Daoy (cell line): ENCODE data around the gene CSMD2. TPM values are rescaled to one million over a fixed set of nuclear protein-coding genes. Genes with fewer than 3 reads are reported as not detected.

Experiments
- DNase-seq: peaks from one replicate; pipeline ENCODE4 v3.0.0-alpha.2; 2015; ENCODE audit warnings: low read depth
- total RNA-seq: library from RNA; depleted of rRNA; stranded (reverse); fragments of >200 nt; shearing (Covaris generic); gene quantifications from 2 replicates; pipeline ENCODE4 v1.2.3, GENCODE V29; 2014

Gene CSMD2
- total RNA-seq, 1 experiment from 2014 or later = 5.0 TPM

DNA sequence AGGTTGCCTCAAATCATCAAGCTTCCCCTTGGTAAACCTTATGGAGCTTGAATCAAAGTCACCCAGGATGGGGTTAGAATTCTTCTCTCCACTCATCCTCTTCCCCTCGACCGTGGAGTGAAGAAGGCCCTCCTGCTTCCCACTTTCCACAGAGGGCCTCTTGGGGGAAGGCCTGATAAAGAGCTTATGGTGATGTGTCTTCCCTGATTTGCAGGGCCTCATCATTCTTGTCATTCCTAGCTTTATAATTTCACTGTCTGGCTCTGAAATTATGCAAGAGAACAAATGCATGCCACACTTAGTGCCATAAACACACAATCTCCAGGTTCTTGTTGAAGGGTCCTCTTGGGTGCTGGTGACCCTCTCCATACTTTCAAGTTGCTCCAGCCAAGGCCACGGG lies 199.9 kb downstream of the CSMD2 start:
- DNase-seq = no peak

DNA sequence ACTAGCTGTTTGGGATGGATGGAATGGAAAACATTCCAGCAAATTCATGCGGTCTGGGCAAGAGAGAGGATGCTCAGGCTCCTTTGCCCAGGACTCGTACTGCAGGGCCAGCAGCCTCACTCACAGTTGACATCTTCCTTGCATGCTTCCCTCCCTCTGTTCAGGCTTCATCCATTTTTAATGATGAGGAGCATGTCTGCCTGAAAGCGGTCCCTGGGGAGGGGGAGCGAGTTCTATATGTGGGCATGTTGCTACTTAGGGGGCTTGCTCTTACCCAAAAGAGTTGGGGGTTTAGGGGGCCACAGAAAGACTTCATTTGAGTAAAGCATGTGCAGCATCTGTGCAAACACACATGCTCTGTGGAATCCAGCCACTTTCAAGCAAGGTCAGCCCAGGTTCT lies 203.0 kb downstream of the CSMD2 start:
- no peak for DNase-seq

DNA sequence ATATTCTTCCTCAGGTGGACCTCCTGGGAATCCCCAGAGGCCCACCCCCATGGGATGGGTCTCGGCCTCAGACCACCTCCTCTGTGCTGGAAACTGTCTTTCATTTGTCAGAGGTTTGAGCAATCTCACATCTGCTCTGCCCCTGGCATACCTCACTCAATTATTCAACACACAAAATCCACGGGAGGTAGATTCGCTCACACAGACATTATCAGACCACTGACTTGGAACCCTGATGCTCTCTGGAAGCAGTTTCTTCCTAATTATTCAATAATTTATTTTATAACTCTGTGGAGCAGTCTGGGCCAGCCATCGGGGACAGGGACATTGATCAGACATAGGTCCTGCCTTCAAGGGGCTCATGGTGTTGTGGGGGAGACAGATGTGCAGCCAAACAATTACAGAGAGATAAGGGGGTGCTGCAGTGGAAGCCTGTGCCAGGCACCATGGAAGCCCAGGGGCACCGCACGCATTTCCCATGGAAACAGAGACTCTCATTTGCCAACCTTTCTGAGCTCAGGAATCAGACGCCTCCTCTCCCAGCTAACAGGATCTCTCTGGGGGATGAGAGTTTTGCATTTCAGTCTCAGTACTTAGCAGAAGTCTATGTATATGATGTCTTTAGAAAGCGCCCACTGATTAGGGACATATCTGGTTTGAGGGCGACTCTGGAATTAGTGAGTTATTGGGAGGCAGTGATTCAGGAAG lies 204.7 kb downstream of the CSMD2 start:
- DNase-seq = no peak

DNA sequence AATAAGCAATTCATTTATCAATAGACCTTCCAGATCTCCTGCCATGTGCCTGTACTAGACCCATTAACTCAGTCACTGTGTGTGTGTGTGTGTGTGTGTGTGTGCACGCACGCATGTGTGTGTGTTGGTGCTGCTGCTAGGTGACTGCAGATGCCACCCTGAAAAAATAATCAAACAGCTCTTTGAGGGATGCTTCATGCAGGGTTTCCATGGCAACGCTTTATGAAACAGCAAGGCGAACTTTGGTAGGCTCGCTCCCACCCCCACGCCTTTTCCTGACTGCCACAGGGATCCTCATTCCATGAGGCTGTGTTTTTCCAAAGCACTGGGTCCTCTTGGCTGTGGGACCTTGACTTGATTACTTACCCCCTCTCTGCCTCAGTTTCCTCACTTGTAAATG lies 207.2 kb downstream of the CSMD2 start:
- no peak for DNase-seq

DNA sequence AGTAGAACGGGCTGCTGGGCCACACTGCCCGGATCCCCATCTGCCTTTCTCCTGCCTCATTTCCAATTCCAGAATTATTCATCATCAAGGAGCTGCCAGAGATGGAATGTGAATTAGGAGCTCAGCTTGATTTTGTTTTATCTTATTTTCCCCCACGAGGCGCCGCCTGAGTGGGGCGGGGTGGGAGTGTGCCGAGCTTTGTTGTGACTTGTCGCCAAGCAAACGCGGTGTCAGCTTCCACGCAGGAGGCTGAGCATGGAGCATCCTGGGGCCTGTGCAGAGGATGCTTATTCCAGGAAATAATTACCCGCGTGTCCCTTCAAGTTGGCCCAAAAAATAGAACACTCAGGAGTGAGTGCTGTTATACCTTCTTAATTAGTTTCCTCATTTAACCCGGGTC lies 209.9 kb downstream of the CSMD2 start:
- DNase-seq = no peak

DNA sequence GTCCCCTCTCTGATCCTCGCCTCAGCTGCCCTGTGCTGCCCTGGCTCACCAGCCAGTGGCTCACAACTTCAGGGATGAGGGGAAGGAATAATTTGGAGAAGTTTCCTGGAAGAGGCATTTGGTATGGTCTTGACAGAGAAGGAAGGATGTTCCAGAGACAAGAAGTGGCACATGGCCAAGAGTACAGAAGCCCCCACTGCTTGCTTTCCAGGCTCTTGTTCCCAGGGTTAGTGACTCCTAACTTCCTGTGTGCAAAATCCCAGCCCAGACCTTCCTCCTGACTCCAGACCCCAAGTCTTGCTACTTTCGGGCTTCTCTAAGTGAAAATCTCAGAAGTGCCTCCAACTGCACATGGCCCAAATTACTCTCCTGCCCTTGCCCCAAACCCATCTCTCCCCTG lies 215.5 kb downstream of the CSMD2 start:
- DNase-seq = no peak

DNA sequence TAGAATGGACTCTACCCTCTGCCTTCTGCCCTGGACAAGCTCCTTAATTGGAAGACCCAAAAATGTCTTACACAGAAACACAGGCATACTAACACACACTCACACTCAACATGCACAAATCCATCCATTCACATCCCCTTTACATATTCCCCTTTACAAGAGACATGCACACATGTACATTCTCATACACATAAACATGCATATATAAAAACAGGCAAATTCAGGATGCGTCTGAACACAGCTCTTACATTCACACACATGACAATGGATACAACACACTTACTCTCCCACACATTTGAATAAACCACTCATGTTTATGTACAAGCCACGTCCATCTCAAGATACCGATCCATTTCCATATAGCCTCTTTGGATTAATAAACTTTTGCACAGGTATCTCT lies 216.7 kb downstream of the CSMD2 start:
- no peak for DNase-seq

DNA sequence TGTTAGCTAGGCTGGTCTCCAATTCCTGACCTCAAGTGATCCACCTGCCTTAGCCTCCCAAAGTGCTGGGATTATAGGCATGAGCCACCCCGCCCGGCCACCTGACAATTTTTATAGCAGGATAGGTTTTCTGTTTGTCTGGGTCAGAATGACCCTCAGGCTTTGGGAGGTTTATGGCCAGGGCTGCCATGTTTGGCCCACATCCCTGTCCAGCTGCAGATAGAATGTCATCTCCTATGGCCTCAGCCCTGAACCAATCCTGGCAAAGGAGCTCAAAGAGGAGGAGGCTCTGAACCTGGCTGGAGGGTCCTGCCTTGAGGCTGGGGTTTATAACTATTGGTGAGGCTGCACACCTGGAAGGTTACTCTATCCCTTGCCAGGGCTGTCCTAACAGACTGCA lies 218.2 kb downstream of the CSMD2 start:
- DNase-seq = no peak

DNA sequence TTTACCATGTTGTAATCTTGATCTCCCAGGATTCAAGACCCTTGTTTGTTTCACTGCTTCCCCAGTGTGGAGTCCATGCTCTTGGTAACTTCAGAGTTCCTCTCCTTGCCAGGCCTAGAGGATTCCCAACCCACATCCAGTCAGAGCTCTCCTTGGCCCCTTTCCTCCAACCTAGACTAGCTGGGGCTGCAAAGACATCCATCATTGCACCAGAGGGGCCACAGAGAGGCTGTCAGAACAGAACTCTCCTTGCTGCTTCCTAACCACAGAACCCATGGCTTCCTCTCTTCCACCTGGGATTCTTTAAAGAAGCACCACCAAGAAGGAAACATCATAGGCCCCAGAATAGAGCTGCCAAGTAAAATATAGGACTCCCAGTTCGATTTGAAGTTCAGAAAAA lies 220.2 kb downstream of the CSMD2 start:
- no peak for DNase-seq

DNA sequence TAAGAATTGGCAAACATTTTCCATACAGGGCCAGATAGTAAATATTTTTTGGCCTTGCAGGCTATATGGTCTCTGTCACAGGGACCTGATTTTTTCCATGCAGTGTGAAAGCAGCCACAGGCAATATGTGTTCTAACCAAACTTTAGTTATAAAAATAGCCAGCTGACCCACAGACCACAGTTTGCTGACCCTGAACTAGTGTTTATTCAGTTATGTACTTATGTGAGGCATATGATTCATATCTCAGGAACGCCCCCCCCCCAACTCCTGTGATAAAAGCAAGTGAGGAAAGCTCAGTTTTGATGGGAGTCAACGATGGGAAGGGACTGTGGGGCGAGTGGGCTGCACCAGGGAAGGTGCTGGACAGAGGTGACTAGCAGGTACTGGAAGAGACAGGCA lies 221.1 kb downstream of the CSMD2 start:
- DNase-seq = peak; percentile 65

DNA sequence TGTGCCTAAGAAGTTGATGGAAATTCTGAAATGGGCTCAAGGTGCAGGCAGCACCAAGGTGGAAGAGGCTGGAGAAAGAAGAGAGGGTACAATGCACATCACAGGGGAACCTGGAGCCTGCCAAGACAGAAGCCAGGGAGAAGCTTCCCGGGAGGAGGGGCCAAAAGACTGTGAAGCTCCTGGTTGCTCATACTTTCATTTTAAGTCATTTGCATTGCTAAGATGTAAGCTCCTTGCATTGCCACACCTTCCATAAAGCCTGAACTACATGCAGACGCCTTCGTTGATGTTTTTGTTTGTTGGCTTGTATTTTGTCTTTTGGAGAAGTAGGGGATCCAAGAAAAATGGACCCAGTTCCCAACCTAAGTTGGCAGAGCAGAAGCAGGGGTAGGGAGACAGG lies 232.2 kb downstream of the CSMD2 start:
- DNase-seq = no peak

DNA sequence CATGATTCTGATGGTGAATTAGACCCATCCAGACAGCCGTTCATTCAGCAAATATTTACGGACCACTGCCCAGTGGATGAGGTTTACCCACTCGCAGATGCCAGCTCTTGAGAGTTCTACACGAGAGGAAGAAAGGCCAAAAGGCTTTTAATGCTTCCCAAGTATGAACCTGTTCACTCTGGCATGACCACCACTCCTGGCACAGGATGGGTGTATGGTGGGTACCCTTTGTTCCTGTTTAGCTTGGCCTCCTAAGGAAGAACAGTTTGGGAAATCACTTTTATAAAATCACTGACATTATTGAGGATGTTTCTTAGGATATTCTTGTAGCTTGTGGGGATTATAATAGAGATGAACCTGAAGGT lies 233.9 kb downstream of the CSMD2 start:
- no peak for DNase-seq

DNA sequence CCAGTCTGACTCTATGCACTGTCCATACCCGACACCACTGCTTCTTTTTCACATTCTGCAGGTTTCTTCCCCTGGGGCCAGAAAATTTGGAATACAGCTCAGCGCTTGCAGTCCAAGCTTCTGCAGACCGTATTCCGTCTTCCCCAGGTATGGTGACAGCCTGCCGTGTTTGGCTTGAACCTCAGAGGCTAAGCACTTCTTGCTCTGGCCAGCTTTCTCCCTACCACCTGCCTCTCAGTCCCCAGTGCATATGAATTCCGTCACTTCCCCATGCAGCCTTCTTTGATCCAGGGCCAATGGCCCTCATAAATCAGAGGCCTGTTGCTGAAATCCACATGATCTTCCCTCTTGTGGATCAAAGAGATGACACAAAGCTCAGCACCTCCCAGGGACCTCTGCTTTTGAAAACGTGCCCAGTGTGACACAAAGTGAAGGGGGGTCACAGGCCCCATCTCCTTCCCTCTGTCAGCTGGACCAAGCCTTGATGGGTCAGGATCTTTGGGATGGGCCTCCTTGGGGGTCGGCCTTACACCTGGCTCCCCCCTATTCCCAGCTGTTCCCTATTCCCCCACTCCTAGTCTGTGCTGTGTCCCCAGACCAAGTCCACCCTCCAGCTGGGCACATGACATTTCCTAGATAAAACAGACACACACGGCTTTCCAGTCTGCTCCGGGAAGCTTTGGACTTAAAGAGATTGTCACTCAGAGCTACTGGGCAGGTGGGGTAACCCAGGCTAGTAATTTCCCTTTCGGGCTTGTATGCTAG lies 234.5 kb downstream of the CSMD2 start:
- no peak for DNase-seq

DNA sequence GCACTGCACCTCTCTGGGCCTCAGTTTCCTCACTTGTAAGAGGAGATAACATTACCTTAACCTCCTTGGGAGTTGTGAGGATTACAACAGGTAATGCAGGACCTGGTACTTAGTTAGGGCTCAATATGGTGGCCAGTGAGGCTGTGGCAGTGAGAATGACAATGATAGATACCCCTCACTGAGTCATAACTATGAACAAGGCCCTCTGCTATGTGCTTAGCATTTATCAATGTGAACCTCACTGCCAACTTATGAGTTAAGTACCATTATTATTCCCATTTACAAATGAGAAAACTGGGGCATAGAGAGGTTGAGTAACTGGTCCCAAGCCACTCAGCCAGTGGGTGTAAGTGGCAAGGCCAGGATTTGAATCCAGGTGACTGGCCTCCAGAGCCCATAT lies 236.8 kb downstream of the CSMD2 start:
- DNase-seq = no peak

DNA sequence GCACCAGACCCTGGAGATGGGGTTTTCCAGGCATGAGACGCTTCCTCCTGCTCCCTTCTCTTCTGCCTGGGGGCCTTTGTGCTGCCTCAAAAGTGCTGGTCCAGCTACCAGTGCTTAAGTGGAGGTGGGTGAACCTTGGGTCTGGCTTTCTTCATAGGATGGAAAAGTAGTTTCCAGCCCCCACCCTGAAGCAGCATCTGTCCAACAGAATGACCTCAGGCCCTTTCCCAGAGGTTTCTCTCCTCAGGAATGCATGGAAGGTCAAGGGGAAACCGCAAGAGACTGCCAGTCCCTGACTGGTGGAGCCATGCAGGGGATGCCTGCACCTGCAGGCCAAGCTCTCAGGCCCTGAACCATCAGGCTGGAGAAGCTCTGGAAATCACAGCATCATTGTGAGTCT lies 237.3 kb downstream of the CSMD2 start:
- DNase-seq = no peak

DNA sequence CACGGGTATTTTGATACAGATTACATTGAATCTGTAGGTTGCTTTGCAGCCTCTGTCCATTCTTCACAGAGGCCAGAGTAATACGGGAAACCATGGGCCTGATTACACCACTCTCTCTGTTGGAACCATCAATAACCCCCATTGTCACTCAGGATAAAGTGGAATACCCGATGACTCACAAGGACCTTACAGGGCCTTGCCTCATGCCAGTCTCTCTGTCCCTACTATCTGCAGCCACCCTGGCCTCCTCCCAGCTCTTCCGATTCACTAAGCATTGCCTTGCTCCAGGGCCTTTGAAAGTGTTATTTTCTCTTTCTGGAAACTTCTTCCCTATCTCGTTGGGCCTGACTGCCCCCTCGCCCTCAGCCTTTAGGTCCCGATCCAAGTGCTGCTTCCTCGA lies 239.4 kb downstream of the CSMD2 start:
- no peak for DNase-seq

DNA sequence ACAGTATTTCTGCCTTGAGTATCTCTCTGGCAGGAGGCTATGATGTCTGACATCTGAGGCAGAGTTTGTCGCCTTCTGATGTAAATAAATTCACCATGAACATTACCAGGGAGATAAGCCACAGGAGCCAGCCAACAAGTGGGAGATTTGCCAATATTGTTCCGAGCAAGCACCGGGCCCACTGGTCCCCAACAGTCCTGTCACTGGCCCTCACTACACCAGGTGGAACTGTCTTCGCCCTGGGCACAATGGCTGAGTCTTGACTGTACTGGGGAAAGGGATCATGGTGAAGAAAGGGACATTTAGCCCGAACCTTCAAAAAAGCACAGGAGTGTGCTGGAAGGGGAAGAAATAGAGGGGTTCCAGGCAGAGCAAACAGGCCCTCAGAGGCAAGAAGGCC lies 243.7 kb downstream of the CSMD2 start:
- no peak for DNase-seq

DNA sequence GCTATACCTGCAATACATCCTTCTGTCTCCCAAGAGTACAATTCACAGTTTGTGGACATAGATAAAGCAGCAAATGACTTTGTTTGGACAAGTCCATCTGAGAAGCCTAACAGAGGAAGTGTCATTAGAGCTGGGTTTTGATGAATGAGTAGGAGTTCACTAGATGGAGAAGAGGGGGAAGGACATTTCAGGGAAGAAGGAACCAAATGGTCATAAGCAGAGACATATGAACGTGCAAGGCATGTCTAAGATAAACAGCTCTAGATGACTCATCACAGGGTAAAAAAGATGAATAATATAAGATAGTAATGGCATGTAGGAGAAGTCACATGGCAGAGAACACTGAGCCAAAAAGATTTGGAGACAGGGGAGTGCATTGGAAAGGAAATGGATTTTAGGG lies 246.7 kb downstream of the CSMD2 start:
- peak; percentile 10 for DNase-seq

DNA sequence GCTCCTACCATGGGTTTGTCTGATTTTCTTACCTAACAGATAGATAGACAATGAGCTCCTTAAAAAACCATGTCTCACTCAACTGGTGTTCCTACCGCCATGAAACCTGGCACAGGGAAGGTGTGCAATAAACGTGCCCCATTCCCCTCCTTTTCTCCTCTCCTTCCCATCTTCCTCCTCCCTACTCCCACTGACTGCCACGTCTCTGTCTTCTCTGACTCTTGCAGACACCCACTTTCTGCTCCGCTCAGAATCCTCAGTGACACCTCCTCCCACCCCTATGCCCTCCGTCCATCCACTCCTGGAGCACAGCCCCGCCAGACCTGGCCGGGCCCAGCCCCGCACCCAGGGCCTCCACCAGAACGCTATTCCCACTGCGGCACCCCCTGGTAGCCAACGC lies 248.2 kb downstream of the CSMD2 start:
- no peak for DNase-seq

DNA sequence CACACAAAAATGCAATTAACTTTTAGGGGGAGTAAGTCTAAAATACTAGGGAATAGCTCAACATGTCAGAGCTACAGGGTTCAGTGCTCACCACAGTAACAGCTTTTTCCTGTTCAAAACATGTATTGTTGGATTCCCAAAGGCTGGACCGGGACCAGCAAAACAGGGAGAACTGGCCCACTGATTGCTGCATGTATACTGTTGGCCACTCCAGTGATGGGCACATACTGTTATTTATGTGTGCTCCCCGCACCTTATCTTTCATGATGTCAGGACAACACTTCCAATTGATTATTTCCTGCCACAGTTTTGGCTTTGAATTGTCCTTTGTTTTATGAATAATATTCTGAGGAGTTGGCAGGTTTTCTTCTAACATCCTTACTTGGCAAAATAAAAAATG lies 250.5 kb downstream of the CSMD2 start:
- DNase-seq = no peak

DNA sequence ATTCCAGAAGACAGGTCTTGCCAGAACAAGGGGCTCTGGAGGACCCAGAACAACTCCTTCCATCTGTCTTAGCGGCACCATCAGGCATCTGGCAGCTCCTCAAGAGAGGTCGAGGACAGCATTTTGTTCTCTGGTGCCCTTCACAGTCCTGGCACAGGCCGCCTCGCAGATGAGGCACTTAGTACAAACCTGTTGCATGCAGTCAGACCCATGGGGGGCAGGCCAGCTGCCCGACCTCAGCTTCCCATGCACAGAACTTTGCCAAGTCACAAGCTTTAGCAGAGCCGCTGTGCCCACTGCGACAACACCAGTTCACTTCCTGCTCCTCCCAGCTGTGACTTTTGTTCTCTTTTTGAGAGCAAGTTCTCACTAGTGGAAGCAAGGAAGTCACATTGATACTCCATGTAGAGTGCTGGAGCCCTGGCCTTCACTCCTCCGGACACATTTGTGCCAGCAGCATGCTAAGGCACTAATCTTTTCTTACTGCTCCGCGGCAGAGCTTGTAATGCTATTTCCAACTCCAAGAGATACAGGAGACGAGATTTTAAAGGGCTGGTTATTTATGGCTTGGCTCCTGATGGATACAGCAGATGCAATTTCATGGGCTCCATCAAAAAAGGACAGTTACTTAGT lies 256.6 kb downstream of the CSMD2 start:
- no peak for DNase-seq

DNA sequence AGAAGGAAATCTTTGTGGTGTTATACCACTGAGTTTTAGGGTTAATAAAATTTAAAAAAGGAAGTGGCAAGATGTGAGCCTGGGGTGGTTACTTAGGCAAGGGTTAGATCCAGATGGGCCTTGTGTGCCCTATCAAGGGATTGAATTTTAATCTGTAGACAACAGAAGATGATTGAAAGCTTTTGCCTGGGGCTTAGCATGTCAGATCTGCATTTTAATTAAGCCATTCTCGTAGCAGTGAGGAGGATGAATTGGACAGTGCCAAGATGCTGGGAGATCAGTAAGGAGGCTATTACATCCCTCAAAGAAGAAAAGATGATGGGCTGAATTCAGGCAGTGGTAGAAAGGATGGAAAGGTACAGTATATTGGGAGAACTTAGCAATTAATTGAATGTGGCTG lies 258.9 kb downstream of the CSMD2 start:
- DNase-seq = no peak

DNA sequence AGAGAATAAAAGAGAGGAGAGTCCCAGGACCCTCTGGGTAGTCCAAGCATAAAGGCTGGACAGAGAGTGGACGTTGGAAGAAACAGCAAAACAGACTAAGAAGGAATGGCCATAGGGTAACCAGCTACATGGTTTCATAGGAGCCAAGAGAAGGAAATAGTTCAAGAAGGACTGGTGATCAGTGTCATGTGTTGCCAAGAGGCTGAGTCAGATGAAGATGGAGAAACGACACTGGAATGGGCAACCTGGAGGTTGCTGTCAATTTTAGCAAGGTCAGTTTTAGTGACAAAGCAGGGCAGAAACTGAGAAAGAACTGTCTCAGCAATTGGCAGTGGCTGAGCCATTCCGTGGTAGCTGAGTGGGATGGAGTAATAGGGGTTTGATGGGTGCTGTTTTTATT lies 259.8 kb downstream of the CSMD2 start:
- no peak for DNase-seq
